SK-N-SH (cell line): ENCODE data around the gene LAMA1. TPM values are rescaled to one million over a fixed set of nuclear protein-coding genes. Genes with fewer than 3 reads are reported as not detected.

Source experiments
- CTCF ChIA-PET: fragments of 300-600, 350-600 bp; formaldehyde crosslinking; extraction: SDS; loops from one replicate; lab custom pipeline; 2021; lab: Yijun Ruan, JAX
- POLR2A ChIA-PET: fragments of 350-600 bp; sonication (Branson Sonifier 250); formaldehyde crosslinking; extraction: SDS; loops from one replicate; lab custom pipeline; 2020; ENCODE audit warnings: antibody characterized with exemption, inconsistent platforms; lab: Yijun Ruan, JAX
- DNase-seq: peaks from one replicate; pipeline ENCODE4 v3.0.0; 2012
- H2AFZ ChIP-seq: fragments of 200-600 bp; sonication (generic); 2 replicates; pipeline ENCODE4 v1.8.1; 2016; ENCODE audit warnings: antibody characterized with exemption, mild to moderate bottlenecking, low read depth
- H3F3A ChIP-seq: fragments of 200-600 bp; sonication (generic); replicated peaks from 2 replicates; pipeline ENCODE3; 2016; ENCODE audit warnings: antibody characterized with exemption, mild to moderate bottlenecking; ENCODE audit not compliant: insufficient read depth
- H3K27ac ChIP-seq, 2 experiments: fragments of 200-500 bp in 1 of 2; fragments of 200-600 bp in 1 of 2; sonication (Bioruptor generic) in 1 of 2; sonication (generic), shearing (Covaris generic) in 1 of 2; 2 replicates each; pipeline versions ENCODE4 v1.5.1 to v1.6.1; 2014 to 2016; ENCODE audit warnings: low read depth in 2 of 2, inconsistent platforms in 1 of 2, low read length in 1 of 2, mild to moderate bottlenecking in 1 of 2, mixed read lengths in 1 of 2
- H3K27me3 ChIP-seq: fragments of 200-600 bp; sonication (generic), shearing (Covaris generic); 2 replicates; pipeline ENCODE4 v1.6.1; 2016; ENCODE audit warnings: mixed run types; ENCODE audit not compliant: insufficient read depth
- H3K36me3 ChIP-seq, 2 experiments: fragments of 200-500 bp in 1 of 2; fragments of 200-600 bp in 1 of 2; sonication (Bioruptor generic) in 1 of 2; sonication (generic) in 1 of 2; replicated peaks in 1 of 2; 2 replicates each; pipeline versions ENCODE3 to v1.5.1; 2014 to 2016; ENCODE audit warnings: low read length in 1 of 2, mild to moderate bottlenecking in 1 of 2; ENCODE audit not compliant: insufficient read depth in 2 of 2, control insufficient read depth in 1 of 2
- H3K4me1 ChIP-seq, 2 experiments: fragments of 200-500 bp in 1 of 2; fragments of 200-600 bp in 1 of 2; sonication (Bioruptor generic) in 1 of 2; sonication (generic), shearing (Covaris generic) in 1 of 2; 2 replicates each; pipeline versions ENCODE4 v1.5.1 to v1.6.1; 2014 to 2016; ENCODE audit warnings: low read depth in 1 of 2, low read length in 1 of 2, mixed run types in 1 of 2; ENCODE audit not compliant: insufficient read depth in 2 of 2, control insufficient read depth in 1 of 2
- H3K4me2 ChIP-seq: fragments of 200-600 bp; sonication (generic), shearing (Covaris generic); 2 replicates; pipeline ENCODE4 v1.6.1; 2017; ENCODE audit warnings: mixed run types
- H3K4me3 ChIP-seq, 2 experiments: fragments of 200-500 bp in 1 of 2; fragments of 200-600 bp in 1 of 2; sonication (Bioruptor generic) in 1 of 2; sonication (generic), shearing (Covaris generic) in 1 of 2; 2 replicates each; pipeline versions ENCODE4 v1.5.1 to v1.8.1; 2014 to 2016; ENCODE audit warnings: low read depth in 2 of 2, inconsistent platforms in 1 of 2, low read length in 1 of 2, mild to moderate bottlenecking in 1 of 2, mixed read lengths in 1 of 2, moderate library complexity in 1 of 2
- H3K79me2 ChIP-seq: fragments of 200-600 bp; sonication (generic); 2 replicates; pipeline ENCODE4 v1.8.1; 2017; ENCODE audit warnings: mild to moderate bottlenecking; ENCODE audit not compliant: insufficient read depth
- H3K9ac ChIP-seq: fragments of 200-600 bp; sonication (generic); 2 replicates; pipeline ENCODE4 v1.6.1; 2017; ENCODE audit warnings: mixed run types
- H3K9me2 ChIP-seq: fragments of 200-600 bp; sonication (generic); 2 replicates; pipeline ENCODE4 v1.6.1; 2017; ENCODE audit warnings: mixed run types
- H3K9me3 ChIP-seq: fragments of 200-600 bp; sonication (generic); 2 replicates; pipeline ENCODE4 v1.6.1; 2017; ENCODE audit warnings: mixed run types, mild to moderate bottlenecking, moderate library complexity
- H4K20me1 ChIP-seq: fragments of 200-600 bp; sonication (generic); 2 replicates; pipeline ENCODE4 v1.6.1; 2017; ENCODE audit warnings: mild to moderate bottlenecking, mixed run types; ENCODE audit not compliant: insufficient read depth
- CTCF ChIP-seq: fragments of 200-600 bp; sonication (generic); IDR thresholded peaks from 2 replicates; pipeline ENCODE4 v1.6.1; 2017; ENCODE audit warnings: antibody characterized with exemption, mild to moderate bottlenecking, moderate library complexity
- ELF1 ChIP-seq: IDR thresholded peaks from 2 replicates; pipeline ENCODE4 v1.4.0; 2012
- FOXJ3 ChIP-seq: sonication (generic); formaldehyde crosslinking; IDR thresholded peaks from 2 replicates; pipeline ENCODE4 v1.5.1; 2020; ENCODE audit warnings: mild to moderate bottlenecking, missing genetic modification reagents
- GABPA ChIP-seq: IDR thresholded peaks from 2 replicates; pipeline ENCODE4 v1.4.0; 2012; ENCODE audit warnings: low read depth, mild to moderate bottlenecking
- MEF2A ChIP-seq: IDR thresholded peaks from 2 replicates; pipeline ENCODE4 v1.4.0; 2012; ENCODE audit warnings: low read depth, borderline replicate concordance
- MXI1 ChIP-seq: IDR thresholded peaks from 2 replicates; pipeline ENCODE4 v1.6.1; 2012; ENCODE audit warnings: mild to moderate bottlenecking, low read depth, low read length, improper control_type of control experiment
- NFIC ChIP-seq: IDR thresholded peaks from 2 replicates; pipeline ENCODE4 v1.4.0; 2012; ENCODE audit warnings: borderline replicate concordance
- REST ChIP-seq: IDR thresholded peaks from 2 replicates; pipeline ENCODE4 v1.6.1; 2012; ENCODE audit warnings: mild to moderate bottlenecking, low read depth, low read length, moderate library complexity
- RXRA ChIP-seq: IDR thresholded peaks from 2 replicates; pipeline ENCODE4 v1.4.0; 2012; ENCODE audit warnings: low read depth, mild to moderate bottlenecking, borderline replicate concordance
- SMC3 ChIP-seq: IDR thresholded peaks from 2 replicates; pipeline ENCODE4 v1.6.1; 2012; ENCODE audit warnings: low read depth, low read length, improper control_type of control experiment
- ZBTB33 ChIP-seq: IDR thresholded peaks from 2 replicates; pipeline ENCODE4 v1.4.0; 2012; ENCODE audit warnings: low read depth, borderline replicate concordance
- WGBS: methylation state at CpG from one replicate; pipeline ENCODE4 v1.1.6; 2017; ENCODE audit warnings: low lambda C conversion rate; 5-methylcytosine and 5-hydroxymethylcytosine counted together
- polyA plus RNA-seq, 3 experiments: library from polyadenylated mRNA; depleted of rRNA; stranded (reverse); fragments of >200 nt; gene quantifications; 2 replicates each; pipeline ENCODE4 v1.2.3, GENCODE V29; 2012

LAMA1 gene
- polyA plus RNA-seq, 1 of the 3 experiments (the other 2 are of a cell fraction) = 0.07 TPM

DNA sequence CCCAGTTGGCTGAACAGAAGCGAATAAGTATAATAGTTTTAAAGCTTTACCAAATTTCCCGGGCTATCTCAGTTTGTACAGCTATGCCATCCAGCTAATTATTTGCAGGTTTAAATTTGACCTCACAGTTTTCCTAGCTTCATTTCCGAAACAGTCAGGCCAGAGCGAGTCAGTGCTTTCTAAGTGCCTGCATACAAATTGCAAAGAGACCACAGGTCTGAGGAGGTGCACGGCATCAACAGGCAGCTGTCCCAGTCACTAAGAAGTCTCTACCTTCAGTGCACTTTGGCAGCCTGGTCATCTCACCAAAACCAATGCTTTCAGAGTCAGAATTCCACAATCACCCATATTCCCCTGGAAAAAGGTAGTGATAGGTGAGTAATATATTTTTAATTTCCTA is 51.9 kb downstream of the LAMA1 start:
- H3K27ac ChIP-seq = no peak overlapping the region
- no peak overlapping the region for H2AFZ ChIP-seq
- H3K79me2 ChIP-seq = no peaks in the 10 kb centered on the region
- CTCF ChIA-PET = interaction anchor here (0.9 kb wide), 1 partner anchor 31 kb away, joined by 3 read pairs; no protein-coding TSS in a partner anchor
- H3F3A ChIP-seq = no peaks in the 10 kb centered on the region
- no peak for TF ChIP-seq FOXJ3
- no peak for TF ChIP-seq MXI1
- TF ChIP-seq REST = no peak
- TF ChIP-seq CTCF = no peak
- TF ChIP-seq ELF1 = no peak
- no peak for TF ChIP-seq MEF2A
- no peak for TF ChIP-seq RXRA
- TF ChIP-seq ZBTB33 = no peak
- TF ChIP-seq NFIC = no peak
- TF ChIP-seq GABPA = no peak
- TF ChIP-seq SMC3 = no peak
- no peaks in the 10 kb centered on the region for H4K20me1 ChIP-seq
- H3K4me1 ChIP-seq = no peaks in the 10 kb centered on the region; a peak in 1 of 4 replicates
- no peaks in the 10 kb centered on the region for H3K9me3 ChIP-seq
- POLR2A ChIA-PET = no interaction called here
- no peak overlapping the region for H3K4me3 ChIP-seq
- no peak overlapping the region for H3K9ac ChIP-seq
- no peaks in the 10 kb centered on the region for H3K9me2 ChIP-seq
- H3K27me3 ChIP-seq = no peaks in the 10 kb centered on the region
- no peaks in the 10 kb centered on the region for H3K36me3 ChIP-seq
- no peak for DNase-seq
- H3K4me2 ChIP-seq = no peak overlapping the region
- 67% methylated on average over 5 of the region's 5 CpGs for WGBS
